ENCODE results near the gene OR10R2. TPM values are rescaled to one million over a fixed set of nuclear protein-coding genes. Genes with fewer than 3 reads are reported as not detected.
"Not testable (repeated sequence)": the region's sequence is repeated elsewhere in the genome, so short reads cannot be mapped to it uniquely, and the experiment has no call there.

Gene OR10R2, protein sequence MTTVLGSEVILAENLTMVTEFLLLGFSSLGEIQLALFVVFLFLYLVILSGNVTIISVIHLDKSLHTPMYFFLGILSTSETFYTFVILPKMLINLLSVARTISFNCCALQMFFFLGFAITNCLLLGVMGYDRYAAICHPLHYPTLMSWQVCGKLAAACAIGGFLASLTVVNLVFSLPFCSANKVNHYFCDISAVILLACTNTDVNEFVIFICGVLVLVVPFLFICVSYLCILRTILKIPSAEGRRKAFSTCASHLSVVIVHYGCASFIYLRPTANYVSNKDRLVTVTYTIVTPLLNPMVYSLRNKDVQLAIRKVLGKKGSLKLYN
- total RNA-seq: not detected
- long read RNA-seq: 0 reads

DNA sequence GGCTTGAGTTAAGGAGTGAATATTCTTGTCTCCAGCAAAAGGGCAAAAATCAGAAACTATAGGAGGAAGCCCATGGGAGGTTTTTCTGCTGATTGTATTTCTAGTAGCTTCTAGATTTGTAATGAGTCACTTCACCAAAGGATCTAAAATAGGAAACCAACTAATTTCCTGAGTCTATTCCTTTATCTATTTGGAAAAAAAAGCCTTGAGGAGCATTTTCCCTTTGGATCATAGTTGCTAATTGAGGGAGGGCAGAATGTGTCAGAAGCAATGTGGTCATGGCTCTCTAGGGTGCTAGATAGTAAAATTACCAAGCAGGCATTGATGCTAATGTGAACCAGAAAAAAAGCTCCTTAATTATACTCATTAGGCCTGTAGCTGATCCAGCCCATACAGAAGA, at the start of gene OR10R2:
Gene OR10R2, plus strand, starts transcription at position 301 of the 400 bp plus-strand sequence. CDS start 106 bp downstream, outside the sequence.
- no peak for TF ChIP-seq POLR2A (IDR thresholded peaks at IDR 0.05)
- H3K9me3 ChIP-seq: no peaks in the 10 kb centered on the region
- no peak within 1 kb of the TSS for H3K27ac ChIP-seq
- ATAC-seq: no peak
- no peaks in the 10 kb centered on the region for H3K27me3 ChIP-seq
- intact Hi-C loops (cut with DNase I): no loop called here
- no peak for DNase-seq
- H3K4me1 ChIP-seq: no peaks in the 10 kb centered on the region
- H3K36me3 ChIP-seq: no peaks in the 10 kb centered on the region
- H3K4me3 ChIP-seq: no peak within 1 kb of the TSS

DNA sequence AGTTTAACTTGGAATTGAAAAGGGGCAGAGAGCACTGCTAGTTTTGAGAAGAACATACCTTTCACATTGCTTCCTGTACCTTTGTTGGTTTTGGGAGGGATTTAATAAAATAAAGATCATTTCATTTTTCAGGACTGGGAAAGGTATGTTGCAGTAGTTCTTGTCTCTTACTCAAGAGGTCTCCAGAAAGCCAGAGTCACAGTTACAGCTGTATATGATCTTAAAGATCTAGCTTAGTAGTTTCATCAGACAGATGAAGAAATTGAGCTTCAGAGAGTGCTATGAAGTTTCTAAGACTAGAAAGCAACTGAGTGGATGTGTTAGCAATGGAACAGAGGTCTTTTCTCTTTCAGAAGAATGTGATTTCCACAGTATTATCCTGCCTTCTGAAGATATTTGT, 47.0 kb upstream of the OR10R2 start:
- no peaks in the 10 kb centered on the region for H3K27me3 ChIP-seq
- intact Hi-C loops (cut with DNase I): no loop called here
- no peak for DNase-seq
- no peak for ATAC-seq
- H3K4me3 ChIP-seq: no peak overlapping the region
- H3K36me3 ChIP-seq: no peaks in the 10 kb centered on the region
- no peaks in the 10 kb centered on the region for H3K9me3 ChIP-seq
- H3K4me1 ChIP-seq: no peaks in the 10 kb centered on the region
- H3K27ac ChIP-seq: no peak overlapping the region
- TF ChIP-seq, protein P1, sequence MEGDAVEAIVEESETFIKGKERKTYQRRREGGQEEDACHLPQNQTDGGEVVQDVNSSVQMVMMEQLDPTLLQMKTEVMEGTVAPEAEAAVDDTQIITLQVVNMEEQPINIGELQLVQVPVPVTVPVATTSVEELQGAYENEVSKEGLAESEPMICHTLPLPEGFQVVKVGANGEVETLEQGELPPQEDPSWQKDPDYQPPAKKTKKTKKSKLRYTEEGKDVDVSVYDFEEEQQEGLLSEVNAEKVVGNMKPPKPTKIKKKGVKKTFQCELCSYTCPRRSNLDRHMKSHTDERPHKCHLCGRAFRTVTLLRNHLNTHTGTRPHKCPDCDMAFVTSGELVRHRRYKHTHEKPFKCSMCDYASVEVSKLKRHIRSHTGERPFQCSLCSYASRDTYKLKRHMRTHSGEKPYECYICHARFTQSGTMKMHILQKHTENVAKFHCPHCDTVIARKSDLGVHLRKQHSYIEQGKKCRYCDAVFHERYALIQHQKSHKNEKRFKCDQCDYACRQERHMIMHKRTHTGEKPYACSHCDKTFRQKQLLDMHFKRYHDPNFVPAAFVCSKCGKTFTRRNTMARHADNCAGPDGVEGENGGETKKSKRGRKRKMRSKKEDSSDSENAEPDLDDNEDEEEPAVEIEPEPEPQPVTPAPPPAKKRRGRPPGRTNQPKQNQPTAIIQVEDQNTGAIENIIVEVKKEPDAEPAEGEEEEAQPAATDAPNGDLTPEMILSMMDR (IDR thresholded peaks at IDR 0.05): no peak
- TF ChIP-seq POLR2A (IDR thresholded peaks at IDR 0.05): no peak

DNA sequence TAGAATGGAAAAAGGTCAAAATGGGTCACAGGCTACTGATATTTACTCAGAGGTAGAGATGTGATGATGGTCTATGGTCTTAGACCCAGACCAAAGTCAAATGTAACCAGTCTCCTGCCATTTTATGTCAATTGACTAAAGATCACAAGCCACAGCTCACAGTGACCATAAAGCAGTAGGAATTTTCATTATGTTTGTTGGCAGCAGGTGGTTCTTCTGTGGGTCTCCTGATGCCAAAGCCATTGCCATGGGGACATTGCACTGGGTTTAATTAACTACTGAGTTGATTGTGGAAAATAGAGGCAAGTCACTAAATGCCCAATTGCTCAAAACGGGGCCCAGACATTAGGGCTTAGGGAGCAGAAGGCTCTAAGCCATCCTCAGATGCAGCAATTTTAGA, 45.9 kb upstream of the OR10R2 start, which contains the start of gene OR10K2:
Gene OR10K2, minus strand, starts transcription at position 101 of the 400 bp plus-strand sequence. CDS start 5,371 bp downstream, outside the sequence.
- WGBS (ENCODE audit: insufficient coverage, low coverage, low lambda C conversion rate, missing lambda C conversion rate): 73% methylated on average over 1 of the region's 1 CpG
- intact Hi-C loops (cut with DNase I): no loop called here
- TF ChIP-seq POLR2A (IDR thresholded peaks at IDR 0.05): no peak
- TF ChIP-seq, protein P1 (IDR thresholded peaks at IDR 0.05): no peak

DNA sequence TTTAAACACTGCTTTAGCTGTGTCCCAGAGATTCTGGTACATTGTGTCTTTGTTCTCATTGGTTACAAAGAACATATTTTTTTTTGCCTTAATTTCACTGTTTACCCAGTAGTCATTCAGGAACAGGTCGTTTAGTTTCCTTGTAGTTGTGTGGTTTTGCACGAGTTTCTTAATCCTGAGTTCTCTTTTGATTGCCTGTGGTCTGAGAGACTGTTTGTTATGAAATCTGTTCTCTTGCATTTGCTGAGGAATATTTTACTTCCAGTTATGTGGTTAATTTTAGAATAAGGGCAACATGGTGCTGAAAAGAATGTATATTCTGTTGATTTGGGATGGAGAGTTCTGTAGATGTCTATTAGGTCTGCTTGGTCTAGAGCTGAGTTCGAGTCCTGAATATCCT, 41.9 kb upstream of the OR10R2 start:
- WGBS (ENCODE audit: insufficient coverage, low coverage, low lambda C conversion rate, missing lambda C conversion rate): 13% methylated on average over 3 of the region's 3 CpGs
- intact Hi-C loops (cut with DNase I); H3K36me3 ChIP-seq; H3K4me3 ChIP-seq; ATAC-seq; H3K9me3 ChIP-seq; DNase-seq; H3K4me1 ChIP-seq; H3K27ac ChIP-seq; H3K27me3 ChIP-seq: not testable (repeated sequence)

More for the DNA sequence above, 45.9 kb upstream of the OR10R2 start, which contains the start of gene OR10K2:
- no peak within 1 kb of the TSS for H3K27ac ChIP-seq
- no peaks in the 10 kb centered on the region for H3K9me3 ChIP-seq
- H3K36me3 ChIP-seq: no peaks in the 10 kb centered on the region
- H3K27me3 ChIP-seq: no peaks in the 10 kb centered on the region
- DNase-seq: no peak
- no peak for ATAC-seq
- H3K4me3 ChIP-seq: no peak within 1 kb of the TSS
- H3K4me1 ChIP-seq: no peaks in the 10 kb centered on the region

DNA sequence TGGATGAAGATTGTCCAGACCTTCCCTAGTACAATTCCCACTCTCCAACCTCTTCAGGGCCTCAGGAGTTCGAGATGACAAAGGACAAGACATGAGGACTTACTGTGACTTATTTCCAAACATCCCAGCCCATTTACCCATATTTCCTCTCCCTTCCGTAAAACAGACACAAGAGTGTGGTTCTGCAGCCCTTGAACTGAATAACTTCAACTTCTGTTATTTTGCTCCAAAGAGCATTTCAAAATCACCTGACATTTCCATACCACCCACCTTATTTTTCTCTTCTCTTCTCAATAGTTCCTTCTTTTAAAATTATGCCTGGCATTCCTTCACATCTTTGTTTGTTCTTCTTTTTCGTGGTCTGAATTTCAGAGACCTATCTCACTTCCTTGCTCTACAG, 37.3 kb upstream of the OR10R2 start:
- Histone ChIP-seq H3K4me3 (no peak overlapping the region), H3K27me3 (no peaks in the 10 kb centered on the region), H3K9me3 (no peaks in the 10 kb centered on the region), H3K4me1 (no peaks in the 10 kb centered on the region), H3K36me3 (no peaks in the 10 kb centered on the region), H3K27ac (no peak overlapping the region)
- ATAC-seq (no peak), DNase-seq (no peak)
- intact Hi-C loops (cut with DNase I): no loop called here
- TF ChIP-seq, protein P1 (IDR thresholded peaks at IDR 0.05): no peak
- TF ChIP-seq POLR2A (IDR thresholded peaks at IDR 0.05): no peak
- WGBS (ENCODE audit: insufficient coverage, low coverage, low lambda C conversion rate, missing lambda C conversion rate): 13% methylated on average over 3 of the region's 3 CpGs
